GM18511 (cell line): ENCODE measurements around the gene BAX.

Source experiments
- ATAC-seq: cut with Tn5 transposase; IDR thresholded peaks from one replicate; pipeline ENCODE4 v1.9.1; 2021; ENCODE audit warnings: mild to moderate bottlenecking, moderate library complexity; ENCODE audit not compliant: unreplicated experiment

Gene BAX

GRCh38 chr19:48928164-48929025, 26.3 kb upstream of the BAX start:
- ATAC-seq: no peak

GRCh38 chr19:48933382-48933932, 21.2 kb upstream of the BAX start, which contains the start of gene DHDH:
Gene DHDH (plus strand): TSS chr19:48933699. CDS start chr19:48933722, 23 bp downstream.
- no peak for ATAC-seq

GRCh38 chr19:48934837-48935236, 19.8 kb upstream of the BAX start:
- no peak for ATAC-seq

DNA sequence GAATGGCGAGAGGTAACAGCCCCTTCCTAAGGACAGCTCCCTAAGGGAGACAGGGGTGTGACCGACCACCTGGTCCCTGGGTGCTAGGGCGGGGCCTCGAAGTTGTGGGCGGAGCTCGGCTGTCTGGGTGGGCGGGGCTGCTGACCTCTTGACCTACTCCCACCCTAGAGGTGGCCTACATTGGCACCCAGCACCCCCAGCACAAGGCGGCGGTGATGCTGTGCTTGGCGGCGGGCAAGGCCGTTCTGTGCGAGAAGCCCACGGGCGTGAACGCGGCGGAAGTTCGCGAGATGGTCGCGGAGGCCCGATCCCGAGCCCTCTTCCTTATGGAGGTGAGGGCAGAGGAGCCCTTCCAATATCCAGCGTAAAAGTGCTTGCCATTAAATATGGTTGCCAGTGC, 18.8 kb upstream of the BAX start:
- ATAC-seq: no peak

DNA sequence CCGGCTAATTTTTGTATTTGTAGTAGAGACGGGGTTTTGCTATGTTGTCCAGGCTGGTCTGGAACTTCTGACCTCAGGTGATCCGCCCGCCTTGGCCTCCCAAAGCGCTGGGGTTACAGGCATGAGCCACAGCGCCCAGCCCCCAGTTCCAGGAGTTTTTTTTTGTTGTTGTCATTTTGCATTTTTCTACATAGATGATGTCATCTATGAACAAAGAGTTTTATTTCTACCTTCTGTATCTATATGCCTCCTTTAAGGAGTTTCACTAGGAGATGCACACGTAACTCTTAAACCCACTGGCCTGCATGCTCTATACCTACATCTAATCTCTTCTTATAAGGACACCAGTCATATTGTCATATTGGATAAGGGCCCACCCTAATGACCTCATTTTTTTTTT, 16.4 kb upstream of the BAX start:
- ATAC-seq: no peak

DNA sequence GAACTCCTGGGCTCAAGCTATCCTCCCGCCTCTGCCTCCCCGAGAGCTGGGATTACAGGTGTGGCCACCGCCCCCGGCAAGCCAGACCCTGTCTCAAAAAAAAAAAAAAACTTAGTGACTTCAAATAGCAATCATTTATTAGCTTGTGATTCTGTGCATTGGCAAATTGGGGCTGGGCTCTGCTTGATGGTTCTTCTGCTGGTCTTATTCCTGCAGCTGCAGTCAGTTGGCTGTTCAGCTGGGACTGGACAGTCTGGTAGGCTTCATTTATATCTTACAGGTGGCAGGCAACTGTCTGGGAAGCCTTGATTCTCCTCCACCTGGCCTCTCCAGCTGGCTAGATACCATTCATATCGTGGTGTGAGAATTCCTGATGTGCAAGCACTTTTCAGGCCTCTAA, 13.8 kb upstream of the BAX start:
- ATAC-seq: no peak

GRCh38 chr19:48943081-48943480, 11.6 kb upstream of the BAX start:
- ATAC-seq: no peak

DNA sequence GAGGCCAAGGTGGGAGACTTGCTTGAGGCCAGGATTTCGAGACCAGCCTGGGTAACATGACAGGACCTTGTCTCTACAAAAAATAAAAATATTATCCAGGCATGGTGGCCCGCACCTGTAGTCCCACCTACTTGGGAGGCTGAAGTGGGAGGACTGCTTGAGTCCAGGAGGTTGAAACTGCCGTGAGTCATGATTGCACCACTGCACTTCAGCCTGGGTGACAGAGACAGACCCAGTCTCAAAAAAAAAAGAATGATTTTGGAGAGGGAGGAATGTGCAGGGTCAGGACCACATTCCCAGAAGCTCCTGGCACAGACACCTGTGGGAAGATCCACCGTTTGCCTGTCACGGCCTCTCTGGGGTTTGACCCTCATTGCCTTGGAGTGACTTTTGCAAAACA, 9.3 kb upstream of the BAX start:
- no peak for ATAC-seq

DNA sequence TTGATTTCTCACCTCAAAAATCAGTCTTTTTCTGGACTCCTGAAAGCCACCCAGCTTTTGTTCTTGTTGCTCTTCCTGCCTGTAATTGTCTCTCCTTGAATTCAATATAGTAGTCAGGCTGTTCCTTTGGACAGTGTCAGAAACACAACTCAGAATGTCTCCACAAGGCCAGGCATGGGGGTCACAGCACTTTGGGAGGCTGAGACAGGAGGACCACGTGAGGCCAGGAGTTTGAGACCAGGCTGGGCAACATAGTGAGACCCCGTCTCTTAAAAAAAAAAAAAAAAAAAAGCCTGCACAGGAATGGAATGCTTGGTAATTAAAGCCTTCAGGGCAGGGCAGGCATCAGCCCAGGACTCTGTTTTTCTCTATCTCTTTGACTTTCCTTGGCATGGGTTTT, 8.9 kb upstream of the BAX start:
- no peak for ATAC-seq

- ATAC-seq: no peak
Observed at GRCh38 chr19:48946463-48947257, 8.0 kb upstream of the BAX start.

DNA sequence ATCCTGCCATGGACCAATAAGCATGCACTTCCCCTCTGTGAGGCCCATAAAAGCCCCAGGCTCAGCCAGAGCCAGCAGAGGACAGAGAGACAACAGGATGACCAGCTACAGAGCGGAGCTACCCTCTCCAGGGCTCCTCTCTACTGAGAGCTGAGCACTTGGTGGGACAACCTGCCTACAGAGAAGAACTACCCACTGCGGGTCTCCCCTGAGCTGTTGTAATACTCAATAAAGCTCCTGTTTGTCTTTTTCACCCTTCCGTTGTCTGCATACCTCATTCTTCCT, 7.5 kb upstream of the BAX start:
- ATAC-seq: no peak

GRCh38 chr19:48950159-48950558, 4.5 kb upstream of the BAX start:
- no peak for ATAC-seq

DNA sequence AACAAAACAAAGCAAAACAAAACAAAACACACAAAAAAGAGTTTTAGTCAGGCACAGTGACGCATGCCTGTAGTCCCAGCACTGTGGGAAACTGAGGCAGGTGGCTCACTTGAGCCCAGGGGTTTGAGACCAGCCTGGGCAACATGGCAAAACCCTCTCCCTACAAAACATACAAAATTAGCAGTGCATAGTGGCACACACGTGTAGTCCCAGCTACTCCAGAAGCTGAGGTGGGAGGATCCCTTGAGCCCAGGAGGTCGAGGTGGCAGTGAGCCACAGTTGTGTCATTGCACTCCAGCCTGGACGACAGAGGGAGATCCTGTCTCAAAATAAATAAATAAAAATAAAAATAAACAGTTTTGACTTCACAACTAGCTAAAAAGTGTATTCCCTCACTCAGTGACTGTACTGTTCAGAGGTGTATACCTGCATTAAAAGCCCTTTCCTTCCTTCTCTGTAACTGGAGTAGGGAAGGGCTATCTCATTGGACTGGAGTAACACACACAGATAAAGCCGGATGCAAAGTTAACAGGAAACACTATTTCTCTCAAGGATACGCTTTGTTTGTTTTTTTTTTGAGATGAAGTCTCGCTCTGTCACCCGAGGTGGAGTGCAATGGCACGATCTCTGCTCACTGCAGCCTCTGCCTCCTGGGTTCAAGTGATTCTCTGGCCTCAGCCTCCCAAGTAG, 3.7 kb upstream of the BAX start:
- ATAC-seq: no peak

DNA sequence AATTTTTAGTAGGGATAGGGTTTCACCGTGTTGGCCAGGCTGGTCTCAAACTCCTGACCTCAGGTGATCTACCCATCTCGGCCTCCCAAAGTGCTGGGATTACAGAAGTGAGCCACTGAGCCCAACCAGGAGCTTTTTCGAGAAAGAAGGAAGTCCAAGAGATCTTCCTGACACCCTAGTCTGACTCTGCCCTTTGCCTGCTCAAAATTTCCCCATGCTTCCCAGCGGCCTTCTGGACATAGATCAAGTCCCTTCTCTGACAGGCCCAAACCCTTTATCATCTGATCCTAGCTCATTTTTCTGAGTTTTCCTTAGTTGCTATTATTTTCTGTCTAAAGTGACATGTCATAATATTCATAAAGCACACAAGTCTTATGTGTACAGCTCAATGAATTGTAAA, 1.5 kb upstream of the BAX start:
- no peak for ATAC-seq

- no peak for ATAC-seq
Observed at GRCh38 chr19:48953990-48954594, 583 bp upstream of the BAX start.

- no peak for ATAC-seq
Observed at GRCh38 chr19:48955308-48955958, 758 bp downstream of the BAX start.

DNA sequence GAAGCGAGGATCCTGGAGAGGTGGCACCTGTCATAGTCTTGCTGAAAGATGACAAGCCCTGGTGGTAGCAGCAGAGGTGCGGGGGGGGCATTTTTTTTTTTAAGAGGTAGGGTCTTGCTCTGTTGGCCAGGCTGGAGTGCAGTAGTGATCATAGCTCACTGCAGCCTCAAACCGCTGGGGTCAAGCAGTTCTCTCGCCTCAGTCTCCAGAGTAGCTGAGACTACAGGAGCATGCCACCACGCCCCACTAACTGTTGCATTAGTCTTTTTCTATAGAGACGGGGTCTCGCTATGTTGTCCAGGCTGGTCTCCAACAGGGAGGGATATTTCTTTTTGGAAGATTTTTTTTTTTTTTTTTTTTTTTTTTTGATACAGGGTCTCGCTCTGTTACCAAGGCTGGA, 3.3 kb downstream of the BAX start:
- ATAC-seq: no peak

DNA sequence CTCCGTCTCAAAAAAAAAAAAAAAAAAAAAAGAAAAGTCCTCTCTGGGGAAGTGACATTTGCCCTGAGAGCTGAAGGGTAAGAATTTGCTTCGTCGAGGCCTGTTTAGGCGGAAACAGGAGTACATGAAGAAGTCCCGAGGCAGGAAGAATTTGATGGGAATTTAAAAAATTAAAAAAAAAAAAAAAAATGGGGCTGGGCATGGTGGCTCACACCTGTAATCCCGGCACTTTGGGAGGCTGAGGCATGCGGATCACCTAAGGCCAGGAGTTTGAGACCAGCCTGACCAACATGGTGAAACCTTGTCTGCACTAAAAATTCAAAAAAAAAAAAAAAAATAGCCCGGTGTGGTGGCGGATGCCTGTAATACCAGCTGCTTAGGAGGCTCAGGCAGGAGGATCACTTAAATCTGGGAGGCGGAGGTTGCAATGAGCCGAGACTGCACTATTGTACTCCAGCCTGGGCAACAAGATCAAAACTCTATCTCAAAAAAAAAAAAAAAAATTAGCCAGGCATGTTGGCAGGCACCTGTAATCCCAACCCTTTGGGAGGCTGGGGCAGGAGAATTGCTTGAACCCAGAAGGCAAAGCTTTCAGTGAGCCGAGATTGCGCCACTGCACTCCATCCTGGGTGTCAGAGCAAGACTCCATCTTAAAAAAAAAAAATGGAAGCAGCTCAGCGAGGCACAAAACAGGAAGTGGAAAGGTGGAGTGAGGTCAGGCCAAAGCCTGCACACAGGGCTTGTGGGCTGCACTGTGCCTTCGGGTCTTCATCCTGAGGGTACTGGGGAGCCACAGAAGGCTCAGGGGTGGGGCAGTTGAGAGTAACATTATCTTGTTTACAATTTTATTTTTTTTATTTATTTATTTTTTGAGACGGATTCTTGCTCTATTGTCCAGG, 4.9 kb downstream of the BAX start:
- no peak for ATAC-seq

DNA sequence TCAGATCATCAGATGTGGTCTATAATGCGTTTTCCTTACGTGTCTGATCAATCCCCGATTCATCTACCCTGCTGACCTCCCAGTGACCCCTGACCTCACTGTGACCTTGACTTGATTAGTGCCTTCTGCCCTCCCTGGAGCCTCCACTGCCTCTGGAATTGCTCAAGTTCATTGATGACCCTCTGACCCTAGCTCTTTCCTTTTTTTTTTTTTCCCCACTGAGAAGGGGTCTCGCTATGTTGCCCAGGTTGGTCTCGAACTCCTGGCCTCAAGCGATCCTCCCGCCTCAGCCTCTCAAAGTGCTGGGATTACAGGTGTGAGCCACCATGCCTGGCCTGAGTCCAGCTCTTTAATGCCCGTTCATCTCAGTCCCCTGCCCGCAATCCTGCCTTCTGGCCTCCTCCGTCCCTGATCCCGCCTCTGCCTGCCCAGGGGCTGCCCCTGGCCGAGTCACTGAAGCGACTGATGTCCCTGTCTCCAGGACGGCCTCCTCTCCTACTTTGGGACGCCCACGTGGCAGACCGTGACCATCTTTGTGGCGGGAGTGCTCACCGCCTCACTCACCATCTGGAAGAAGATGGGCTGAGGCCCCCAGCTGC, 6.5 kb downstream of the BAX start:
- ATAC-seq: no peak
